ENCODE measurements around the gene CD58.
"Not testable (repeated sequence)": the region's sequence is repeated elsewhere in the genome, so short reads cannot be mapped to it uniquely, and the experiment has no call there.

CD58 gene

DNA sequence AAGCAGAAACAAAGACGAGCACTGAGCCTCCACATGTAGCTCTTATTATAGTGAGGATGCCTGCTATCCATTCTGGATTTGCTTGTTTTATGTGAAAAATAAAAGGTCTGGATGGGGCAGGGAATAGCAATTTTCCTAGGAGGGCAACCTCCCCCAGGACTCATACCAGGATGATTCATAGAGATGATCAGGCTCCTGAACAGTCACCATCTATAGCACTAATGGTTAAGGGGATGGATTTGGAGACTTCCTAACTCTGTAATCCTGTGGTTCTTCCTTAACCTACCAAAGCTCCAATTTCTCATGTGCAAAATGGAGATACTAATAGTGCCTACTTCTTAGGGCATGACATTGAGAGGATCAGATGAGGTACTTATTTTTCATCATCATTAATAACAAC lies 34.5 kb upstream of the CD58 start:
- Histone ChIP-seq H3K27me3 (ENCODE audit: insufficient read depth, poor library complexity, severe bottlenecking) (no peaks in the 10 kb centered on the region), H3K4me1 (ENCODE audit: insufficient read depth, poor library complexity, severe bottlenecking) (peaks cover 10% of the 10 kb centered on the region), H3K9me3 (ENCODE audit: severe bottlenecking) (no peaks in the 10 kb centered on the region), H3K27ac (ENCODE audit: poor library complexity, severe bottlenecking) (no peak overlapping the region), H3K36me3 (ENCODE audit: low read depth) (no peaks in the 10 kb centered on the region), H3K4me3 (ENCODE audit: severe bottlenecking) (no peak overlapping the region)
- TF ChIP-seq, protein P1, sequence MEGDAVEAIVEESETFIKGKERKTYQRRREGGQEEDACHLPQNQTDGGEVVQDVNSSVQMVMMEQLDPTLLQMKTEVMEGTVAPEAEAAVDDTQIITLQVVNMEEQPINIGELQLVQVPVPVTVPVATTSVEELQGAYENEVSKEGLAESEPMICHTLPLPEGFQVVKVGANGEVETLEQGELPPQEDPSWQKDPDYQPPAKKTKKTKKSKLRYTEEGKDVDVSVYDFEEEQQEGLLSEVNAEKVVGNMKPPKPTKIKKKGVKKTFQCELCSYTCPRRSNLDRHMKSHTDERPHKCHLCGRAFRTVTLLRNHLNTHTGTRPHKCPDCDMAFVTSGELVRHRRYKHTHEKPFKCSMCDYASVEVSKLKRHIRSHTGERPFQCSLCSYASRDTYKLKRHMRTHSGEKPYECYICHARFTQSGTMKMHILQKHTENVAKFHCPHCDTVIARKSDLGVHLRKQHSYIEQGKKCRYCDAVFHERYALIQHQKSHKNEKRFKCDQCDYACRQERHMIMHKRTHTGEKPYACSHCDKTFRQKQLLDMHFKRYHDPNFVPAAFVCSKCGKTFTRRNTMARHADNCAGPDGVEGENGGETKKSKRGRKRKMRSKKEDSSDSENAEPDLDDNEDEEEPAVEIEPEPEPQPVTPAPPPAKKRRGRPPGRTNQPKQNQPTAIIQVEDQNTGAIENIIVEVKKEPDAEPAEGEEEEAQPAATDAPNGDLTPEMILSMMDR (IDR thresholded peaks at IDR 0.05; ENCODE audit: poor library complexity, severe bottlenecking) = no peak
- no peak for DNase-seq (ENCODE audit: low spot score)
- ATAC-seq (ENCODE audit: low read depth) = 0 out of 3 replicates have a peak, but pooled peaks have one; percentile 23

DNA sequence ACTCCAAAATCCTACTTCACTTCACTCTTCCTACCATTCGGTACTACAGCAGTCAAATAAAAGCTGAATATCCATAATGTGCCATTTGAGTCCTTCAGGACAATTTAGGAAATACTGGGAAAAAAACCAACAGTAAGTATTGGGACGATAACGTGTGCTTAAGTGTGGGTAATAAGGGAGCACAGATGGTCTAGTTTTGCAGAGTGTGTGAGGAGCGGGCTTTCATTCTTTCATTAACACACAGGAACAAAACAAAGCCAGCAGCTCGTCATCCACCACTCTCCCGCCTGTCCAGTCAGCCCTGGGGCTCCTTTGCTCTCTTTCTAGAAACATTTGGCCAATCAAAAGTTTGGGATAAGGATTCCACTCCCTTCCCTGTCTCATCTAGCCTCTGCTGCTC lies 33.6 kb upstream of the CD58 start:
- not testable (repeated sequence) for H3K36me3 ChIP-seq (ENCODE audit: low read depth); H3K4me1 ChIP-seq (ENCODE audit: insufficient read depth, poor library complexity, severe bottlenecking); DNase-seq (ENCODE audit: low spot score); H3K27ac ChIP-seq (ENCODE audit: poor library complexity, severe bottlenecking); H3K27me3 ChIP-seq (ENCODE audit: insufficient read depth, poor library complexity, severe bottlenecking); ATAC-seq (ENCODE audit: low read depth); H3K9me3 ChIP-seq (ENCODE audit: severe bottlenecking); H3K4me3 ChIP-seq (ENCODE audit: severe bottlenecking)

DNA sequence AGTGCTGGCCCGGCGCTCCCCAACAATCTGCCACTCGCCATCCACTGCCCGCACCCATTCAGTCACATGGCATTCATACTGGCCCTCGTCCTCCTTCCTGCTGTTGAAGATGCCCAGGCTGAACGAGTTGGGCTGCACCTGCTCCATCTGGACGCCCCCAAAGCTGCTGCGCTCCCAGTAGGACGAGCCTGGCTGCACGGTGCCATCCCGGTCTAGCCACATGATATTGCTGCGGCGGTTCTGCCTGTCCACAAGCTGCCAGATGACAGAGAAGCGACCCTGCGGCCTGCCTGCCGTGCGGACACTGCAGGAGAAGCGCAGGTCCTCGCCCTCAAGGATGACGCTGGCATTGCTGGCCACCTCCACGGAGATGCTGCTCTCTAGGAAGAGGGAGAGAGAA lies 32.8 kb upstream of the CD58 start:
- not testable (repeated sequence) for H3K4me3 ChIP-seq (ENCODE audit: severe bottlenecking); H3K36me3 ChIP-seq (ENCODE audit: low read depth); H3K27me3 ChIP-seq (ENCODE audit: insufficient read depth, poor library complexity, severe bottlenecking); H3K27ac ChIP-seq (ENCODE audit: poor library complexity, severe bottlenecking); DNase-seq (ENCODE audit: low spot score); H3K9me3 ChIP-seq (ENCODE audit: severe bottlenecking); ATAC-seq (ENCODE audit: low read depth); H3K4me1 ChIP-seq (ENCODE audit: insufficient read depth, poor library complexity, severe bottlenecking)

DNA sequence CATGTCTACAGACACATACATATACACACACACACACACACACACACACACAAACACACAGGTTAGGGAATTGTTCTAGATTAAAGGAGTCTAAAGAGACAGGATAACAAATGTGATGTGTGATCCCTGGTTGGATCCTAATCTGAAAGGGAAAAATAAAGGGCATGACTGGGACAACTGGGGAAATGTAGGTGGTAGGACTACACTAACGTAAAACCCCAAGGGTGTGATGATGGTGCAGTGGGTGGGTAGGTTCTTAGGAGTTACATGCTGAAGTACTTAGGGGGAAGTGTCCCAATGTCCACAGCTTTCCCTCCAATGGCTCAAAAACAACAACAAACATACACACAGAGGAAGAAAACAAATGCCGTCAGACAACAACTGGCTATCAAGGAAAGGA lies 28.5 kb upstream of the CD58 start:
- ATAC-seq (ENCODE audit: low read depth); H3K36me3 ChIP-seq (ENCODE audit: low read depth); DNase-seq (ENCODE audit: low spot score); H3K4me1 ChIP-seq (ENCODE audit: insufficient read depth, poor library complexity, severe bottlenecking); H3K4me3 ChIP-seq (ENCODE audit: severe bottlenecking); H3K9me3 ChIP-seq (ENCODE audit: severe bottlenecking); H3K27me3 ChIP-seq (ENCODE audit: insufficient read depth, poor library complexity, severe bottlenecking); H3K27ac ChIP-seq (ENCODE audit: poor library complexity, severe bottlenecking): not testable (repeated sequence)

DNA sequence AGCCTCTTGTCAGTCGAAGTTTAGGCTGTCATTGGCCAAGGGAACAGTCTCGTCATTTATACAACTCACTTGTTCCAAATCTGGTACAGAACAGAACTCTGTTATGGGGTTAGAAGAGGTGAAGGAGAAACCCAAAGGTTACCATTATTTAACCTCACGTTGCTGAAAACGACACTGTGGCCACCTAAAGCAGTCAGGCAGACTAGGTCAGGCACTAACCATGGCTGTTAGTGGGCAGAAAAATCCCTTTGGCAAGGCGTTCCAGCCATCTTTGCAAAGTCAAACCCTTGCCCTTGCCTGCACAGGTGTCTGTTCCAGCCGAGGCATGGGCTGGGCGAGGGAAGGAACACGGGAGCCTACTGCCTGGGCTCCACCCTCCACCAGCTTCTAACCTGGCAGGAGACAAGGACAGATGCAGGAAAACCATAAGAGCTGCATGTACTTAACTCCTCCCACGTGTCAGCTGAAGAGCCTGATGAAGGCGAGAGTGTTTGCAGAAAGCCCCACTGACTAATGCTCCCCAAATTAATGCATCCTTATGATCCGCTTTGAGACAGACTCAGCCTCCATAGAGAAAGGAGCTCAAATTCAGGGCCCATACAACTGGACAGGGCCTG lies 27.7 kb upstream of the CD58 start:
- H3K9me3 ChIP-seq (ENCODE audit: severe bottlenecking); H3K27me3 ChIP-seq (ENCODE audit: insufficient read depth, poor library complexity, severe bottlenecking); ATAC-seq (ENCODE audit: low read depth); H3K4me1 ChIP-seq (ENCODE audit: insufficient read depth, poor library complexity, severe bottlenecking); H3K4me3 ChIP-seq (ENCODE audit: severe bottlenecking); H3K27ac ChIP-seq (ENCODE audit: poor library complexity, severe bottlenecking); H3K36me3 ChIP-seq (ENCODE audit: low read depth); DNase-seq (ENCODE audit: low spot score): not testable (repeated sequence)

DNA sequence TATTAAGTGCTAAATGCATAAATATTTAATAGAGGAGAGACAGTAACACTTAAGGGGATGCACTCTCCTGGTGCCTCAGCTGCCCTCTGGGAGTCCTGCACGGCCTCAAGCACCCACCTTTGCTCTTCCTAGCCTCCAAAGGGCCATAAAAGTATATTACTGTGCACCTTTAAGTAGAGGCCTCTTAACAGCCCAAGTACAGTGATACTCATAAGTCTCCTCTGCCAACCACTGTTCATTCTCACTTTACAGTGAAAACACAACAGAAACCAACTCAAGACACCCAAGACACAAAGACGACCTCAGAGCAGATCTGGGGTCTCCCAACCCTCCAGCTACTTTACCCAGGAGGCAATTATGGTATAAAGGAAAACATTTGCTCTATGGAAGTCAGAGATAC lies 26.6 kb upstream of the CD58 start:
- H3K4me1 ChIP-seq (ENCODE audit: insufficient read depth, poor library complexity, severe bottlenecking); DNase-seq (ENCODE audit: low spot score); ATAC-seq (ENCODE audit: low read depth); H3K27ac ChIP-seq (ENCODE audit: poor library complexity, severe bottlenecking); H3K4me3 ChIP-seq (ENCODE audit: severe bottlenecking); H3K9me3 ChIP-seq (ENCODE audit: severe bottlenecking); H3K36me3 ChIP-seq (ENCODE audit: low read depth); H3K27me3 ChIP-seq (ENCODE audit: insufficient read depth, poor library complexity, severe bottlenecking): not testable (repeated sequence)

DNA sequence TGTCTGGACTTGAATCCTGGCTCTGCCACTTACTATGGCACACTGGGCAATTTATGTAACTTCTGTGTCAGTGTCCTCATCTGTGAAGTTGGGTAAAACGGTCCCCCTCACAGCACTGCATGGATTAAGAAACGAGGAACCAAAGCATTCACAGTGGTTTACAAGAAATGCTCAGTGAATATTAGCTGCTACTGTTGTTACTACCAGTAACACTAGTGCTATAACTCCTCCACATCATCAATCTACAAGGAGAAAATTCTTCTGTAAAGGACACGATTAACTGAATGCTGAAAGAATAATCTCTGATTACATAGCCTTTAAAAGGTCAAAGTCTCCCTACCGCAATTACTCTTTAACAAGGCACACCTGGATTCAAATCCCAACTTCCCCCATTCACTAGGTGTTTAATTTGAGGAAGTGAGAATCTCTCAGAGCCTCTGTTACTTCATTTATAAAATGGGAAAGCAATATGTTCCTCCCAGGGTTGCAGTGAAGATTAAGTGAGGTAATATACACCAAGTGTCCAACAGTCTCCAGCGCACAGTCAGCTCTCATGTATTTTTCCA lies 26.0 kb upstream of the CD58 start:
- H3K36me3 ChIP-seq (ENCODE audit: low read depth); H3K27me3 ChIP-seq (ENCODE audit: insufficient read depth, poor library complexity, severe bottlenecking); H3K4me1 ChIP-seq (ENCODE audit: insufficient read depth, poor library complexity, severe bottlenecking); H3K9me3 ChIP-seq (ENCODE audit: severe bottlenecking); H3K27ac ChIP-seq (ENCODE audit: poor library complexity, severe bottlenecking); H3K4me3 ChIP-seq (ENCODE audit: severe bottlenecking); ATAC-seq (ENCODE audit: low read depth); DNase-seq (ENCODE audit: low spot score): not testable (repeated sequence)

All from RWPE2 (cell line).